ENCODE results near the gene CCDC8.
A peak's percentile ranks its signal among the peaks of the same experiment; 100 is the strongest.
"Not testable (repeated sequence)": the region's sequence is repeated elsewhere in the genome, so short reads cannot be mapped to it uniquely, and the experiment has no call there.

The CCDC8 gene

DNA sequence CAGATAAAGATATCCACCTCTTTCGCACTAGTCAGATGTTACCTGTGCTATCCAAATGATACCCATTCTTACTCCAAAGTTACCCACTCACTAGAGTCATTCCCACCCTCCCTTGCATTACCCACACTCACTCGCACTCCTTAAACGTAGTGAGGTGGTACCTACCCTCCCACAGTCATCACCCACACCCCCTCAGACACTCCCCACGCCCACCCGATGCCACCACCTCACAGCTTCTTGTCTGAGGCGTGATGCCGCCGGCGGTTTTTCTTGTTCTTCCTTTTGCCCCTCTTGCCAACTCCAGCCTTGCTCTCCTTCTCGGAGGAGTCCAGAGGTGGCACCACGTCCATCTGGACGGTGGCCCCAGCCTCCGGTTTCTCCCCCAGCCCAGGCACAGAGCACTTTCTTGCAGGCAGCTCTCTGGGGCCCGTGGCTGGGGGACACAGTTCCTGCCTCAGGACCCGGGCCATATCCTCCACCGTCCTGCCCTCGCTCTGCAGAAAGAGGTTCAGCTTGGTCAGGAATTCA is 14.2 kb upstream of the CCDC8 start:
- DNase-seq: no peak

DNA sequence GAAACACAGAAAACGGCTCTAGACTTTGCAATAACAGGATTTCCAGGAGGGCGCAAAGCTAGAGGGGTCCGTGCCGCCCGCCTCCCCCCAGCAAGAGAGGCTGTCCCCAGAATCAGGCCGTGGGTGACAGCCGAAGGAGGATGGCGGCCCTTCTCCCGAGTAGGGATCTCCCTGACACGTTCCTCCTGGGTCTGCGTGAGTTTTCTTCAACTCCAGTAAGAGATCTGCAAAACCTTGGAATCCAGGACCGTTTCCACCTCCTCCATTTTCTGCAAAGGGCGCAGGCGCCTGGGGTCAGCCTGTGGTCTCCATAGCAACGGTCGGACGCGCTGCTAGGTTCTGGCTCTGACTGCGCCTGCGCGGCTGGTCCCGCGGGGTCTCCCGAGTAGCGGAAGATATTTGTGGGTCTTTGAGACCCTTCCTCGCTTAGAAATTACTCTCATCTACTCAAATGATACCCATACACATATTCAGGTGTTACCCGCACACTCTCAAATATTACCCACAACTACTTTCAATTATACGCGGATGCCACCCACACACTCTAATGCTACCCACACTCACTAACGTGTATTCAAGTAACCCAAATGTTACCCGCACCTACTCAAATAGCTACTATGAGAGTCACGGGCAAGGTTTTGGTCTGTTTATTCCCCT is 13.3 kb upstream of the CCDC8 start:
- DNase-seq: no peak

DNA sequence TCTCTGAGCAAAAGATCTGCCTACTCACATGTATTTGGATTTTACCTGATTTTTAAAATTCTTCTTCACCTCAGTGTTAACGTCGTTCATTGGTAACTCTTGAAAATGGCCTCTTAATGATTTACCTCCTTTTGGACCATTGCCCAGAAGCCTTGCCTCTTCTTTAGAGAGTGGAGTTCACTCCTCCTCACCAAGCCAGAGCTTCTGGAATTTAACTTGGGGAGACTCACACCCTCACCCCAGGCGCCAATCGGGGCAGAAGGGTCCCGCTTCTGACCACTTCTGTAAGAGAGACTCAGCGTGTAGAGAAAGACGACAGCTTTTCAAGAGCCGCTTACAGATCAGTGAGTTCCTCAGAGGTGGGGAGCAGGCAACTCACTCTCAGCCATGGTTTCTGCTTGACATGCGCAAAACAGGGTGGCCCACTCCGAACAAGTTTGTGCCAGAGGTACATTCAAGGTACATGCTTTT is 12.7 kb upstream of the CCDC8 start:
- no peak for DNase-seq

DNA sequence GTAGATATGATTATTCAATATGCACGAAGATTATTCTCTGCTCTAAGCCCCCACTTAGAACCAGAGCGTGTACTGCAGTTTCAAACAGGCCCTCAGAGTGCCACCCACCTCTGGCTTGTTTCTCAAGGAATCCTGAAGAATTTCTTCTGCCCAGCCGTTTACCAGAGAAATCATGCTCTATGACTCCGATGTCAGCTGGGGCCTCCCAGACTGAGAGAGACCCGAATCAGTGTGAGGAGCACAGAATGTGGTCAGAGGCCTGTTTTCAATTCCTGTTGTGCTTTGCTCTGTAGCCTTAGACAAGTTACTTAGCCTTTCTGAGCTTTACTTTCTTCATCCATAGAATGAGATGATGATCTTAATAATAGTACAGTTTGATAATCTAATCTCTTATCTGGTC is 9.8 kb upstream of the CCDC8 start:
- no peak for DNase-seq

DNA sequence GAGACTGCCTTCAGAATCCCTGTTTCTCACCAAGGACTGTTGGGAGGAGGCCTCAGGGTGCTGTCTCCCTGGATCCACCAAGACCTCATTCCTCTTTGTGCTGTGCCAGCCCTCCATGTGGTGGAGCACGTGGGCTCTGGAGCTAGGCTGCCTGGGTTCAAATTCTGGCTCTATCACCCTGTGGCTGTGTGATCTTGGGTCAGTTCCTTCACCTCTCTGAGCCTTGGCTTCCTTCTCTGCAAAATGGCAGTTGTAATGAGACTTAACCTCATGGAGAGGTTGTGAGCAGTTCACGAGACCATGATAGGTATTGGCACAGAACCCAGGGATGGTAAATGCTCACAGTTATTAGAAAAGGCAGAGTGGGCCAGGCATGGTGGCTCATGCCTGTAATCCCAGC is 9.0 kb upstream of the CCDC8 start:
- no peak for DNase-seq

DNA sequence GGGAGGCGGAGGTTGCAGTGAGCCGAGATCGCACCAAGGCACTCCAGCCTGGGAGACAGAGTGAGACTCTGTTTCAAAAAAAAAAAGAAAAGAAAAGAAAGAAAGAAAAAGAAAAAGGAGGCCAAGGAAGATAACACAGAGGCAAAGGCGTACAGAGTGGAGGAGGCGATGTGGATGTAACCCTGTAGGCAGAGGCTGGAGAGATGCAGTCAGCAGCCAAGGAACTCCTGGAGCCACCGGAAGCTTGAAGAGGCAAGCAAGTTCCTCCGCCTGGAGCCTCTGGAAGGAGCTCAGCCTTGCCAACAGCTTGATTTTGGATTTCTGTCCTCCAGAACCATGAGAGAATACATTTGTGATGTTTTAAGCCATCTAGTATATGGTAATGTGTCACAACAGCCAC is 6.7 kb upstream of the CCDC8 start:
- DNase-seq: no peak

DNA sequence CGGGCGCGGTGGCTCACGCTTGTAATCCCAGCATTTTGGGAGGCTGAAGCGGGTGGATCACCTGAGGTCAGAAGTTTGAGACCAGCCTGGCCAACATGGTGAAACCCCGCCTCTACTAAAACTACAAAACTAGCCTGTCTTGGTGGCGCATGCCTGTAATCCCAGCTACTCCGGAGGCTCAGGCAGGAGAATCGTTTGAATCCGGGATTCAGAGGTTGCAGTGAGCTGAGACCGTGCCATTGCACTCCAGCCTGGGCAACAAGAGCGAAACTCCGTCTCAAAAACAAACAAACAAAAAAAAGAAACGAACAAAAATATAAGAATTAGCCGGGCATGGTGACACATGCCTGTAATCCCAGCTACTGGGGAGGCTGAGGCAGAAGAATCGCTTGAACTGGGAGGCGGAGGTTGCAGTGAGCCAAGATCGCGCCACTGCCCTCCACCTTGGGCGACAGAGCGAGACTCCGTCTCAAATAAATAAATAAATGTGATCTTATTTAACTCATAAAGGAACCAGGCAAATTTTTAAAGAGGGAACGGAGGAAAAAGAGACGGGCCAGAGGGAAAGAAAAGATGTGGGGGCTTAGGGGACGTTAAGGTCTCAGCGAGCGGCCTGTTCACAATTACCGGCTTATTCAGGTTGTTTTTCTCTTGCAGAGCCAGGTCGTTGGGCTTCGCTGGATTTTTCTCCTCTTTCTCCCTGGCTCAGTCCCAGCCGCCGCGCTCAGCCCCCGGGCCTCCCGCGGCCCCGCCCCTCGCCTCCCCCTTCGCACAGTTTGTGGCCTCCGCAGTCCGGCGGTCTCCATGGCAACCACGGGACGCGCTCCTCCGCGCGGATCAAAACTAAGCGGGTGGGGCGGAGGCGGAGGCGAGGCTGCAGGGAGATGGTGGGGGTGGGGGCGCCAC is 2.7 kb upstream of the CCDC8 start:
- peak; percentile 73 for DNase-seq

DNA sequence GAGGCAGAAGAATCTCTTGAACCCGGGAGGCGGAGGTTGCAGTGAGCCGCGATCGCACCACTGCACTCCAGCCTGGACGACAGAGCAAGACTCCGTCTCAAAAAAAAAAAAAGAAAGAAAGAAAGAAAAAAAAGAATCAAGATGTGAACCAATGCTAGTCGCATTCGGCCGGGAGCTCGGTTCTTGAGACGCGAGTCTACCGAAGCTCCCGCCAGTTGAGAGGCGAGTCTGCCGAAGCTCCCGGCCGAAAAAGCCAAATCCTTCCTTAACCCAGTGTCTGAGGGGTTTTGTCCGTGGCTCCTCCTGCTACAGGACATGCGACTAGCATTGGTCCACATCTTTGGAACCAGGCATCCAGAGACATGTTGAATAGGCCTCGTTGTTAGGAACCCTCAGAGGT is 1.5 kb upstream of the CCDC8 start:
- not testable (repeated sequence) for DNase-seq

DNA sequence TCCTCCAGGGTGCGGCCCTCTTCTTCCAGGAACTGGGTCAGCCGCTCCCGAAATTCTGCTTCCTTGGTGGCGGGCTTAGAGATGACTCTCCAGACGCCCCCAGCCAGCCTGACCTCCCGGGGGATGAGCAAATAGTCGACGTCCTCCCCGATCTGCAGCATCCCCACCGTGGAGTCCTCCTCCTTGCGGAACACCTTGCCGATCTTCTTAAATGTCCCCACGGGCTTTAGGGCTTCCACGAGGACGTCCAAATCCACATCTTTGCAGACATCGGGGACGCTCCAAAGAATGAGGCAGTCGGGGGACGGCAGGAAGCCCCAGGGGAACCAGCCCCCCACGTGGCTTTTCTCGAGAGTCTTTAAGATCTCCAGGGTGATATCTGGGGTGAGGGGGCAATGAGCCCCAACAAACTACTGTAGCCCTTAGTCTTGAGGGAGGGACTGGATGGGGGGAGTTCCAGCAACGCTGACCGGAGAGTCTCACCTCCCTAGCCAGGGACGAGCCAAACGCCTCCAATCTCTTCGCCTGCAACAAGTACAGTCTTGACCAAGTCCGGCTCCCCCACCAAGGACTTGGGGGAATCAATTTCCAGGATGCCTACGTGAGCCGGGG is 608 bp downstream of the CCDC8 start:
- DNase-seq: no peak

DNA sequence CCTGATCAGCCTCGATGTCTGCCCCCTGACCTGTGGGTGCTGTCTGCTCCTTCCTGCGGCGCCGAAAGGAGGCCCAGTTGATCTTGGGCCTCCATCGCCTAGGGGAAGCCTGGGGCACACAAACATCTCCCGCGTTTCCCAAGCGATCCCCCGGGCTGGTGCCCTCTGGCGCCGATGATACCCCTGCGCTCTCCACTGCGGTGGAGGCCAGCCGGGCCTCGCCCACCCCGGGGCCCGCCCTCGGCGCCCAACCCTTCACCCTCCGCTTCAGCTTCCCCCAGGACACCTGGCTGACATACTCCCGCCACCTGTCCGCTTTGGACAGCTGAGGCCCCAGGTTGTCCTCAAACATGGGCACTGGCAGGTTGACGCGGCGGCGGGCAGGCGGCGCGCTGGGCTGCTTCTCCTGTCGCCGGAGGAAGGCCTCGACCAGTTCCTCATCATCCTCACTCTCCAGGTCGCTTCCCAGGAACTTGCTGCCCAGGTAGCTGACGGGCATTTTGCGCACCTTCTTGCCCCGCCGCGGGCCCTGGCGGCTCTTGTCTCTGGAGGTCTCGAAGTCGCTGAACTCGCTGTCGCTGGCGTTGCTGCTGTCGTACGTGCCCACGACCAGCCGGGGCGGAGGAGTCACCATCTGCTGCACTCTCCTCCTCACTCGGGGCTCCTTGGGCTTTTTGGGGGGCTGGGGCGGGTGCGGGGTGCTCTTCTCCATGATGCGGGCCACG is 1.3 kb downstream of the CCDC8 start:
- no peak for DNase-seq

DNA sequence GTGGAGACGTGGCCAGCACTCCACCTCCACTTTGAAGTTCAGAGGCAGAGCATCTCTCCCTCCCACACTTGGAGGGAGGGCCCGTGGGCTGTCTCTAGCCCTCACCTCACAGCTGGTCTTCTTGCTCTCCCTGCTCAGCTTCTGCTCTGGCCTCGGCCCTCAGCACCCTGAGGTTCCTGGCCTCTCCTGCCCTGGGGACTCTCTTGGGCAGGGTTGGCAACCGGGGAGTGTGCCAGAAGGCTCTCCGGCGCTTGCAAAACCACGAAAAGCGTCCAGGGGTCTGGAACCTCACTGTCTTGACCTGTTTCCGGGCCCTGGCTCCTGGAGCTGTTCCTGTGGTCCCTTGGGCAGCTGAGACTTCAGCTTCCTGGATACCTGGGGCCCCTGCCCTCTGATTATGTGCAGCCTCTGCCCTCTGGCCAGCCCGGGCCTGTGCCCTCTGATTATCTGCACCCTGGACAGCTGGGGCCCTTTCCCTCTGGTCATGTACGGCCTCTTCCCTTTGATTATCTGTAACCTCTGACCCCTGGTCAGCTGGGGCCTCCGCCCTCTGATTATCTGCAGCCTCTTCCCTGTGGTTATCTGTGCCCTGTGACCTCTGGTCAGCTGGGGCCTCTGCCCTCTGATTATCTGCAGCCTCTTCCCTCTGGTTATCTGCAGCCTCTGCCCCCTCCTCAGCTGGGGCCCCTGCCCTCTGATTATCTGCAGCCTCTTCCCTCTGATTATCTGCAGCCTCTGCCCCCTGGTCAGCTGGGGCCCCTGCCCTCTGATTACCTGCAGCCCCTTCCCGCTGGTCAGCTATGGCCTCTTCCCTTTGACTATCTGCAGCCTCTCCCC is 2.1 kb downstream of the CCDC8 start:
- no peak for DNase-seq

DNA sequence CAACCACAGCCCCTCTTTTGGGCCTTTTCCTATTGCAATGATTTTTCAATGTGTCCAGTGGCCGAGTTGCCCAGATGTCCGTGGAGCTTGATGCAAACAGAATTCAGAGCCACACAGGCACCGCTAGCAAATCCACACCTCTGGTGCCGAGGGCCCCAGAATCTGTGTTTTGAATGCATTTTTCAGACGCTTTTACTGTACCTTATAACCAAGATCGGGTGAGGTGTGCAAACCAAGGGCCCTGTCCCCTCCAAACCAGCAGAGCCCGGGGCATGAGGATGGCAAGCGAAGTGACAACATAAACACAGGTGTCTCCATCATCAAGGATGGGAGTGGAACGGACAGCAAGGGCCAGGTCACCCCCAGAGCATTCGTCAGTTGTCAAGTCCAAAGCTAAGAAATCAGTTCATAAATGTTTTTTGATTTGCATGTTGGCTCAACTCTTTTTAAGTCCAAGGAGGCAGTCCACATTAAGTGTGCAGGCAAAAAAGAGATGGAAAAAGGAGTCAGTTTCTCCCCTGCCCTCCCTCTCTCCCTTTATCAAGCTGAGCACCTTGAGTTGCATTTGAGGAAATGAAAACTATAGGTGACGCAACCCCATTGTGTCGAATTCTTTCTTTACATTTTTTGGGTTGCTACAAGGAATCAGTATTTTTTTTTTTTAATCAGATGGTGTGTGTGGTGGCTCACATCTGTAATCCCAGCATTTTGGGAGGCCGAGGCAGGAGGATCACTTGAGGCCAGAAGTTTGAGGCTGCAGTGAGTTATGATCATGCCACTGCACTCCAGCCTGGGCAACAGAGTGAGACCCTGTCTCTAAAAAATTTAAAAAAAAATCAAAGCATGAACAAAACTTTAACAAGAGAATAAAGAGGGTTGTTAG is 2.9 kb downstream of the CCDC8 start:
- DNase-seq: no peak

DNA sequence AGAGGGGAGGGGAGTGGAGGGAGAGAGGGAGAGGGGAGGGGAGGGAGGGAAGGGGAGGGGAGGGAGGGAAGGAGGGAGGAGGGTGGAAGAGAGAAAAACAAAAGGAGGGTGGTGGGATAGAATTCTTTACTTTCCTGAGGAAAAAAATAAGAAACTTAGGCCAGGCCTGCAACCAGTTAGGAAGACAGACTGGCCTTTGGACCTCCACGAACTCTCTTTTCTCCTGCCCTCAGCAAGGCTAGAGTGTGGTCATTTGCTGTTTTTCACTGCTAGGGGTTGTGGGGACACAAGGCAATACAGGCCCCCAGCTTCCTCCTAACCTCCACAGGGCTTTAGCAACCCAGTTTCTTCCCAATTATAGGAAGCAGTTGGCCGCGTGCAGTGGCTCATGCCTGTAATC is 4.2 kb downstream of the CCDC8 start:
- no peak for DNase-seq

DNA sequence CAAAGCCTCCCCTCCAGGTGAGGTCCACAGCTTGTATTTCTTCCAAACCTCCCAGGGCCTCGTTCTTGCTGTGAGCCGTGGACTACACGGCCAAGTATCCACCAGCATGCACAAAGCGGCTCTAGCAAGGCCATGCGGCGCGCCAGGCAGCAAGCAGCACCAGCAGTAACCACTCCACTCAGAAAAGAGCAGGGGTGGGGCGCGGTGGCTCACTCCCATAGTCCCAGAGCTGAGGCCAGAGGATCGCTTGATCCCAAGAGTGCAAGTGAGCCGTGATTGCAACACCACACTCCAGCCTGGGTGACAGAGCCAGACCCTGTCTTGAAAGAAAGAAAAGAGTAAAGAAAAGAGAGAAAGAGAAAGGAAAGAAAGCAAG is 4.7 kb downstream of the CCDC8 start:
- DNase-seq: no peak

DNA sequence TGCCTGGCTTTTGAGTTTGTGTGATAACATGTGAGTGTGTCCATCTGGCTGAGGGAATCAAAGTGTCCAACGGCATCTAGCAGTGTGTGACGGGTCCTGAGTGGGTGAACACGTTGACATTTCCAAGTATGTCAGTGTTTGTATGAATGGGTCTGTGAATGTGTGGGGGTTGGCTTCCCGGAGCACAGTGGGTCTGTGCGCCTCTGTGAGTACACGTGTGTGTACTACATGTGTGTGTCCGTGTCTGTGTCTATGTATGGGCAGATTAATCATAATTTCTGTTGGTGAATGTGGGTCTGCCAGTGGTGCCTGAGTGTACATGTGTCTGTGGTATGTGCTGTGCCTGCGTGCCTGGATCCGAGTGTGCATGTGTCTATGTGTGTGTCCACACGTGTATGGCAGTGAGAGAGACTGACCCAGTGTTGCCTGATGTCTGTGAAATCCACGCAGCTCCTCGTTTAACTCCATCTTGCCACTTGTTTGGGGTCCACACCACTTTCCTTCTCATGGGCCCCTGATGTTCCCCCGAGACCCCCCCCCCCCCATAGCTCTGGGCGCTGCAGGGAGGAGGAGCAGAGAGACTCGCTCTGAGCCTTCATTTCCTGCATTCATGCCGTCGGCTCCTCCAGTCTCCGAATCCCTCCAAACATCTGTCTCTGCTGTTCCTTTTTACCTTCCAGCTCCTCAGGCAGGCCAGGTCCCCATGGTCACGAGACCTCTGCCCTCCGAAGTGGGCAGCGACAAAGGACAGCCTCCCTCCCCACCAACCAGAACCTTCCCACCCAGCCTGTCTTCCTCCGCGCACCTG is 5.3 kb downstream of the CCDC8 start:
- no peak for DNase-seq

DNA sequence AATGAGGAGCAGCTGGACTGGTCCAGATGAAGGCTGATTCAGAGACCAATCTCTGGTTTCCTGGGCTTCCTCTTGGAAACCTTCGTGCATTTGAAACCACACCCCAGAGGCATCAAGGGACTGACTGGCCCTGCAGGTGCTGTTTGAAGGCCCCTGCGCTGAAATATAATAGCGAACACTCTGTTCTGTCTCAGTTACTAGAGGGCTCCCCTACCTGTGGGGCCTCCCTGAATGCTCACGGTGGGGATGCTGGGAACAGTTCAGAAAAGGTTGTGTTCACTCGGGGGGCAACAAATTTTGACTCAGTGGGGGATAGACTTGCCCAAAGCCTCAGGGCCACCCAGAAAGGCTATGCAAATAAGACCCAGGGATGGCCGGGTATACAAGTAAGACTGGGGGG is 6.4 kb downstream of the CCDC8 start:
- no peak for DNase-seq

DNA sequence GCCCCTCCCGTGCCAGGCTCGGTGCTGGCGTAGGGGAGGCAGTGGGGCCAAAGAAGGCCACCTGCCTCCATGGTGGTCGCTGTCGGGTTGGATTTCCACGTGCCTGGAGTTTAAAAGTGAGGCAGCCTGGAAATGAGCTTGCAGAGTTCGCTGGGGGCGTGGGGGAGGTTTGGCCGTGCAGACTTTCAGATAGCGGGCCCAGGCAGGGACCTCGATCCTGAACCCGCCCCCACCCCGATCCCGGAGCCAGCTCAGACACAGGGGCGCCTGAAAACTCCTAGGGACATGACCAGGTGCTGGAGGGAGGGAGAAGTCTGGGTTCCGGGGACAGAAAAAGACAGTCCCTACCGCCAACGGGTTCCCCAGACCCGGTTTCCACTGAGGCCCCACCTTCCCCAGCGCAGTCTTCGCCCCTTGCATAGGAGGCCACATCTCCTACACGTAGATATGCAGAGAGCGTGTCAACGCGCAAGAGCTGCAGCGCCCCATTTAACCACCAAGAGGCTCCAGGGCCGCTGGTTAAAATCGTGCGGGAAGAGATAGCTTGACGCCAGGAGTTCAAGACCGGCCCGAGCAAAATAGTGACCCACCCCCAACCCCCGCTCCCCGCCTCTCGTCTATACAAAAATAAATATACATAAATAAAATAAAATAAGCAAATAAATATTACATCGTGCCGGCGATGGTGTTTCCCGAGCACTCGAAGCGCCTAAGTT is 8.5 kb downstream of the CCDC8 start:
- no peak for DNase-seq

DNA sequence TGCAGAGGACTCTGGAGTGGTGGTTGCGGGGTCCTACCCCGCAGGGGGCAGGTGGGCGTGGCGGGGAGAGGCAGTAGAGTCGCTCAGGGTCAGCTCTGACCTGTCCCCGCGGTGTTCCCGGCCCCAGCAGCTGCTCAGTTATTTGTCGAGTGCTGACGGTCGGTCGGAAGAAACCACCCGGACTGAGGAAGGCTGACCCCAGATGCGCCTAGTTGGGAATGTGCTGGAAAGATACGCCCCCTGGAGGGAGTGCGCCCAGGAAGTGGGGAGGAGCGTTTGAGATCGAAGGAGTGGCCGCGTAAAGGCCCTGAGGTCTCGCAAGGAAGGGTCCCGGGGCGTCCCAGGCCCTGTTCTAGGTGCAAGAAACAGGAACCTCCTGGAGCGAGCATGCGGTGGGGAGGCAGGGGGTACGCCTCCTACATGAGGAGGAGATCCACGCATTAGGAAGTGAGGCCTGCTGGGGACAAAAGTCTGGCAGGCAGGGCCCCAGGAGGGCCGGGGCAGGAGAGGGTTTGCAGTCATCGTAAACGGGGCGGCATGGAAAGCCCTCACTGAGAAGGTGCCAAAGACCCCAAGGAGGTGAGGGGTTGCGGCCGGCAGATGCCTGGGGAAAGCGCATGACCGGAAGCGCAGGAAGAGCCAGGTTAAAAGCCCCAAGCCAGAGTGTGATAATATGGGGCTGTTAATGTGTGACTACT is 9.2 kb downstream of the CCDC8 start:
- DNase-seq: no peak

DNA sequence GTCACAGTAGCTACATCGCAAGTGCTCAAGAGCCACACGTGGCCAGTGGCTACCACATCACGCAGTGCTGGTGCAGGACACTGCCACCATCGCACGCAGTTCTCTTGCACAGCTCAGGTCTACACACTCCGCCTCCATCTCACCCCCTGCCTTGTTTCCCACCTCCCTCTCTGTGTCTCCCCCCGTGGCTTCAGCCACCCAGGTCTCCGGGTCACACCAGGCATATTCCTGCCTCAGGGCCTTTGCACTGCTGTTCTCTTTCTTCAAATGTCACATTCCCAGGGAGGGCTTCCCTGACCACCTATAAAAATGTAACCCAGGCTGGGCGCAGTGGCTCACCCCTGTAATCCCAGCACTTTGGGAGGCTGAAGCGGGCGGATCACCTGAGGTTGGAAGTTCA is 10.6 kb downstream of the CCDC8 start:
- DNase-seq: no peak
